Testis (tissue), 2 donors: Measurements from ENCODE around the gene RNF212.

ENCODE experiments used
- CTCF ChIP-seq, 3 experiments: fragments of 450-650 bp in 2 of 3; fragments of 200-600 bp in 1 of 3; sonication (generic) in 1 of 3; IDR thresholded peaks; one replicate each; pipeline ENCODE4 v1.5.1; 2016 to 2019; ENCODE audit warnings: antibody characterized with exemption in 3 of 3, mild to moderate bottlenecking in 2 of 3, moderate library complexity in 1 of 3
- POLR2A ChIP-seq: fragments of 450-650 bp; IDR thresholded peaks from one replicate; pipeline ENCODE4 v1.6.1; 2017; ENCODE audit warnings: antibody characterized with exemption, mild to moderate bottlenecking, moderate library complexity

- no peak for TF ChIP-seq CTCF (IDR thresholded peaks at IDR 0.05)
- no peak for TF ChIP-seq POLR2A
Measured at GRCh38 chr4:1058198-1058996, 55.0 kb downstream of the RNF212 start.
